GM04503 (cell line): ENCODE results near the gene LIG3.
A peak's percentile ranks its signal among the peaks of the same experiment; 100 is the strongest.
"Not testable (repeated sequence)": the region's sequence is repeated elsewhere in the genome, so short reads cannot be mapped to it uniquely, and the experiment has no call there.

Source experiments
- DNase-seq: peaks from one replicate; pipeline ENCODE4 v3.0.0-alpha.2; 2012; ENCODE audit warnings: low read depth

Gene LIG3

GRCh38 chr17:35044181-35044580 is 63.9 kb downstream of the LIG3 start:
- DNase-seq: no peak

GRCh38 chr17:35045458-35045979 is 65.2 kb downstream of the LIG3 start:
- not testable (repeated sequence) for DNase-seq

GRCh38 chr17:35046245-35046644 is 65.9 kb downstream of the LIG3 start:
- DNase-seq: no peak

- peak; percentile 8 for DNase-seq
Observed at GRCh38 chr17:35046740-35047283, 66.5 kb downstream of the LIG3 start.

GRCh38 chr17:35048685-35049379 is 68.5 kb downstream of the LIG3 start:
- DNase-seq: no peak

- no peak for DNase-seq
Observed at GRCh38 chr17:35050170-35050569, 69.9 kb downstream of the LIG3 start.

GRCh38 chr17:35051183-35051578 is 70.9 kb downstream of the LIG3 start:
- no peak for DNase-seq

- DNase-seq: peak; percentile 9
Observed at GRCh38 chr17:35051579-35052240, 71.4 kb downstream of the LIG3 start.

- peak; percentile 3 for DNase-seq
Observed at GRCh38 chr17:35052241-35052610, 71.9 kb downstream of the LIG3 start.

- DNase-seq: no peak
Observed at GRCh38 chr17:35052780-35053179, 72.5 kb downstream of the LIG3 start.

GRCh38 chr17:35053204-35053603 is 72.9 kb downstream of the LIG3 start:
- DNase-seq: no peak

- DNase-seq: no peak
Observed at GRCh38 chr17:35056013-35056412, 75.7 kb downstream of the LIG3 start.

GRCh38 chr17:35057332-35057915 is 77.1 kb downstream of the LIG3 start:
- DNase-seq: no peak
